Psoas muscle (tissue), 8 donors: ENCODE measurements around the gene GPR176. TPM values are rescaled to one million over a fixed set of nuclear protein-coding genes. Genes with fewer than 3 reads are reported as not detected.

Experiments used
- ATAC-seq, 4 donors: fragments of 200-7000 bp; cut with Tn5 transposase; one replicate each; pipeline ENCODE4 v1.9.1; 2020; ENCODE audit warnings: moderate library complexity in 3 of 4, mild to moderate bottlenecking in 2 of 4
- DNase-seq, 2 donors: peaks; one replicate each; pipeline ENCODE4 v3.0.0-alpha.2; 2020
- H3K27ac ChIP-seq: fragments of 200-600 bp; one replicate; pipeline ENCODE4 v1.8.0; 2022
- H3K27me3 ChIP-seq, 3 donors: fragments of 200-600 bp in 1 of 3; one replicate each; pipeline versions ENCODE4 v1.6.1 to v1.8.0; 2013 to 2022; ENCODE audit warnings: low read length in 2 of 3, mild to moderate bottlenecking in 2 of 3, moderate library complexity in 1 of 3; ENCODE audit not compliant: insufficient read depth in 3 of 3
- H3K36me3 ChIP-seq, 2 donors: fragments of 200-600 bp in 1 of 2; one replicate each; pipeline versions ENCODE4 v1.6.1 to v1.8.0; 2013 to 2022; ENCODE audit warnings: low read depth in 1 of 2, mild to moderate bottlenecking in 1 of 2, moderate library complexity in 1 of 2; ENCODE audit not compliant: insufficient read depth in 1 of 2
- H3K4me1 ChIP-seq: fragments of 200-600 bp; one replicate; pipeline ENCODE4 v1.8.0; 2022
- H3K4me3 ChIP-seq: fragments of 200-600 bp; one replicate; pipeline ENCODE4 v1.8.0; 2022; ENCODE audit warnings: mild to moderate bottlenecking
- H3K9me3 ChIP-seq: fragments of 200-600 bp; one replicate; pipeline ENCODE4 v1.8.0; 2022
- WGBS, 3 donors: extraction: QIAGEN DNeasy Blood & Tissue Kit; methylation state at CpG; one replicate each; pipeline versions ENCODE4 v1.1.6 to v1.1.7; 2013; 5-methylcytosine and 5-hydroxymethylcytosine counted together
- intact Hi-C, 2 donors: fragments of 100-400 bp; cut with DNase I; formaldehyde crosslinking; loops; one replicate each; pipeline versions ENCODE4 v1.11.0 to v1.14.2; 2022
- polyA plus RNA-seq, 3 donors: library from polyadenylated mRNA; stranded (reverse); fragments of 200-250 nt; gene quantifications; one replicate each; pipeline ENCODE4 v1.2.3, GENCODE V29; 2013
- total RNA-seq, 4 donors: library from RNA; stranded (reverse); fragmentation: NEBNext Ultra II Directional in 2 of 4; extraction: Animal tissue kit (Norgen Biotek cat#: 25700) in 2 of 4; gene quantifications; one replicate each; pipeline versions ENCODE4 v1.2.1 to v1.2.4, GENCODE V29; 2021 to 2023
- TF ChIP-seq, protein P1 (sequence below): fragments of 200-600 bp; IDR thresholded peaks from one replicate; pipeline ENCODE4 v1.8.0; 2022; ENCODE audit warnings: antibody characterized with exemption
- donor health status: healthy with polysubstance abuse.
- donor health status: DM: no; HTN: no; CAD: no; lungs with moderate emphysema.
- donor health status: Bipolar disorder and iron deficiency.
- donor health status: healthy.
- donor health status: DM: yes; HTN: yes; CAD: no.
- donor health status: DM: no; HTN: no; CAD: no.
- donor health status: DM: no; HTN: no; CAD: no.
- donor health status: DM: yes; HTN: yes; CAD: no.

Gene GPR176
- total and polyA plus RNA-seq, 7 donors = 0.30 to 1.3 (median 0.83) TPM

DNA sequence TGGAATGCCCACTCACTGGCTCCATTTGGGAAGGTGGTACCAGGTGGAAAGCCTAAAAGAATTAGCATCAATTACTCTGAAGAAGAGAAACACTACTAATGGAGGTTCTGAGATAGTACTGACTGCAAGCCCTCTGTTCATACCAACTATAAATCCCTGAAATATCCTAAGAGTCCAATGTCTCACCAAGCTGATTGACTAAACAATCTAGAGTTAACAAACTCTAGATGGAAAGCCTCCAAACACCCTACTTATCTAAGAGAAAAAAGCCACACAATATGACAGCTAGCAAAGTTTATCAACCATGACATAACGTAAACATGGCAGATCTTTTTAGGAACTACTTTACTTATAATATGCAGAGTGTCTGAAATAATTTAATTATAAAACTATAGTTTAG lies 59.2 kb downstream of the GPR176 start:
- H3K36me3 ChIP-seq = no peaks in the 10 kb centered on the region
- no peak overlapping the region for H3K27ac ChIP-seq
- WGBS, 3 donors = 95 to 98% (median 97%) methylated on average over 1 of the region's 1 CpG
- TF ChIP-seq, protein P1, sequence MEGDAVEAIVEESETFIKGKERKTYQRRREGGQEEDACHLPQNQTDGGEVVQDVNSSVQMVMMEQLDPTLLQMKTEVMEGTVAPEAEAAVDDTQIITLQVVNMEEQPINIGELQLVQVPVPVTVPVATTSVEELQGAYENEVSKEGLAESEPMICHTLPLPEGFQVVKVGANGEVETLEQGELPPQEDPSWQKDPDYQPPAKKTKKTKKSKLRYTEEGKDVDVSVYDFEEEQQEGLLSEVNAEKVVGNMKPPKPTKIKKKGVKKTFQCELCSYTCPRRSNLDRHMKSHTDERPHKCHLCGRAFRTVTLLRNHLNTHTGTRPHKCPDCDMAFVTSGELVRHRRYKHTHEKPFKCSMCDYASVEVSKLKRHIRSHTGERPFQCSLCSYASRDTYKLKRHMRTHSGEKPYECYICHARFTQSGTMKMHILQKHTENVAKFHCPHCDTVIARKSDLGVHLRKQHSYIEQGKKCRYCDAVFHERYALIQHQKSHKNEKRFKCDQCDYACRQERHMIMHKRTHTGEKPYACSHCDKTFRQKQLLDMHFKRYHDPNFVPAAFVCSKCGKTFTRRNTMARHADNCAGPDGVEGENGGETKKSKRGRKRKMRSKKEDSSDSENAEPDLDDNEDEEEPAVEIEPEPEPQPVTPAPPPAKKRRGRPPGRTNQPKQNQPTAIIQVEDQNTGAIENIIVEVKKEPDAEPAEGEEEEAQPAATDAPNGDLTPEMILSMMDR = no peak
- DNase-seq (no peak), ATAC-seq (no peak)
- intact Hi-C loops = no loop called here
- H3K27me3 ChIP-seq = no peaks in the 10 kb centered on the region
- H3K9me3 ChIP-seq = no peaks in the 10 kb centered on the region
- H3K4me1 ChIP-seq = no peaks in the 10 kb centered on the region
- no peak overlapping the region for H3K4me3 ChIP-seq

DNA sequence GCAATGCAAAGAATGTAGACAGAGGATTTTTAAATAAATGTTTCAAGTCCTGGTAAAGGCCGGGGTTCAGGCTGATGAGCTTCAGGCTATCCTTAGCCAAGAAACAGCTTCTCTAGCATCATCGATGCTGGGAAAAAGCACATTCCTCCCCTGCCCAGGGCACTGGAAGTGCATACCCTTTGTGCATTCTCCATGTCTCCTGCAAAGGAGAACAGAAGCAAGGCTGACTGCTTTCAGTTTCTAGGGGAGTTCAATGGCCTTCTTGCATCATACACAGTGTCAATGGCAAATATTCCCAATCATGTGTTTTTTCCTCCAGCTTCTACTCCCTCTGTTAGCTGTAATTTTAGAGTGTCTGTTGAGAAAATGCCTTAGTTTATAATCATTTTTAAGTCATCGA lies 59.9 kb downstream of the GPR176 start:
- H3K27me3 ChIP-seq = no peaks in the 10 kb centered on the region
- H3K27ac ChIP-seq = no peak overlapping the region
- DNase-seq = no peak
- intact Hi-C loops = no loop called here
- WGBS, 3 donors = 84 to 92% (median 85%) methylated on average over 3 of the region's 3 CpGs
- H3K36me3 ChIP-seq = no peaks in the 10 kb centered on the region
- ATAC-seq = no peak
- H3K4me1 ChIP-seq = no peaks in the 10 kb centered on the region
- H3K4me3 ChIP-seq = no peak overlapping the region
- TF ChIP-seq, protein P1 = no peak
- no peaks in the 10 kb centered on the region for H3K9me3 ChIP-seq

DNA sequence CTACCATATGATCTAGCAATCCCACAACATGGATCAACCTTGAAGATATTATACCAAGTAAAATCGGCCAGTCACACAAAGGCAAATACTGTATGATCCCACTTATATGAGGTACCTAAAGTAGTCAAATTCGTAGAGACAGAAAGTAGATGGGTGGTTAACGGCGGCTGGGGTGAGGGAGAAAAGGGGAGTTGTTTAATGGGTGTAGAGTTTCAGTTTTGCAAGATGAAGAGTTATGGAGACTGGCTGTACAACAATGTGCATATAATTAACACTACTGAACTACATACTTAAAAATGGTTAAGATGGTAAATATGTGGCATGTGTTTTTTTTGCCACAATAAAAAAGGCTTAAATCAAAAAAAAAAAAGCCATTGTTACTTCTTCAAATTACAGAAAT lies 60.4 kb downstream of the GPR176 start:
- H3K4me3 ChIP-seq = no peak overlapping the region
- no peaks in the 10 kb centered on the region for H3K36me3 ChIP-seq
- no peak overlapping the region for H3K27ac ChIP-seq
- intact Hi-C loops = no loop called here
- H3K4me1 ChIP-seq = no peaks in the 10 kb centered on the region
- no peaks in the 10 kb centered on the region for H3K27me3 ChIP-seq
- ATAC-seq = no peak
- DNase-seq = no peak
- TF ChIP-seq, protein P1 = no peak
- 83 to 85% (median 84%) methylated on average over 4 of the region's 4 CpGs for WGBS, 3 donors
- no peaks in the 10 kb centered on the region for H3K9me3 ChIP-seq

DNA sequence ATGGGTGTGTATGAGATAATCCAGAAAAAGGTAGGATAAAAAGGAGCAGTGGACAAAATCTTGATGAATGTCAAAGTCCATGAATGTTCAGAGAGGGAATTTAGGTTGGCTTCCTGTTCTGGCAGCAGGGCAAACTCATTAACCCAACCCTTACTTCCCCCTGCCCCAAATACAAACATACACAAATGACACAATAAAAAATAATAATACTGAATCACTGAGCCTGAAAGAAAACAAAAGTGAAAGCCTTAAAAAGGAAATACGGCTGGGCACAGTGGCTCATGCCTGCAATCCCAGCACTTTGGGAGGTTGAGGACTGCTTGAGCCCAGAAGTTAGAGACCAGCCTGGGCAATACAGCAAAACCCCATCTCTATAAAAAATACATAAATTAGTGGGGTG lies 62.9 kb downstream of the GPR176 start:
- Histone ChIP-seq H3K36me3 (no peaks in the 10 kb centered on the region), H3K9me3 (no peaks in the 10 kb centered on the region), H3K27ac (no peak overlapping the region), H3K4me3 (no peak overlapping the region), H3K4me1 (no peaks in the 10 kb centered on the region), H3K27me3 (no peaks in the 10 kb centered on the region)
- no peak for ATAC-seq
- TF ChIP-seq, protein P1 = no peak
- DNase-seq = no peak
- intact Hi-C loops = no loop called here
- 73 to 100% (median 78%) methylated on average over 1 of the region's 1 CpG for WGBS, 3 donors

DNA sequence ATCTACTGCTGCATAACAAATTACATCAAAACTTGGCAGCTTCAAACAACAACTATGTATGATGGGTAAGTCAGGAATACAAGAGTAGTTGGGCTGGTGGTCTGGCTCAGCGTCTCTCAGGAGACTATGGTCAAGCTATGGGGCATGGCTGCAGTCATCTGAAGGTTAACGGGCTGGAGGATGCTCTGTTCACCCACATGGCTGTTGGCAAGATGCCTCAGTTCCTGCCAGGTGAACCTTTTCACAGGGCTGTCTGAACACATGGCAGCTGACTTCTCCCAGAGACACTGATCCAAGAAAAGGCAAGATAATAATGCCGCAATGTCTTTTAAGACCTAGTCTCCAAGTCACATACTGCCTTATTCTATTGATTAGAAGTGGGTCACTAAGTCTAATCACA lies 63.7 kb downstream of the GPR176 start:
- no peaks in the 10 kb centered on the region for H3K9me3 ChIP-seq
- intact Hi-C loops = no loop called here
- ATAC-seq (no peak), DNase-seq (no peak)
- TF ChIP-seq, protein P1 = no peak
- H3K27ac ChIP-seq = no peak overlapping the region
- H3K4me3 ChIP-seq = no peak overlapping the region
- no peaks in the 10 kb centered on the region for H3K4me1 ChIP-seq
- WGBS, 3 donors = 77 to 83% (median 80%) methylated on average over 3 of the region's 3 CpGs
- no peaks in the 10 kb centered on the region for H3K36me3 ChIP-seq
- no peaks in the 10 kb centered on the region for H3K27me3 ChIP-seq
